GM12801 (cell line): ENCODE measurements around the gene NAA40.

ENCODE experiments used
- CTCF ChIP-seq: IDR thresholded peaks from one replicate; pipeline ENCODE4 v1.5.1; 2011; ENCODE audit warnings: control low read depth; ENCODE audit not compliant: insufficient read length; ENCODE audit errors: extremely low read depth

NAA40 gene

GRCh38 chr11:64005691-64006090 lies 66.9 kb downstream of the NAA40 start:
- TF ChIP-seq CTCF, result no peak

GRCh38 chr11:64006398-64006797 lies 67.6 kb downstream of the NAA40 start:
- no peak for TF ChIP-seq CTCF
